CD14-positive monocyte (primary cell): Measurements from ENCODE around the gene UBE3D. TPM values are rescaled to one million over a fixed set of nuclear protein-coding genes. Genes with fewer than 3 reads are reported as not detected.

Experiments
- DNase-seq, 3 donors: peaks; one replicate each; pipeline ENCODE4 v3.0.0-alpha.2; 2011 to 2022
- H2AFZ ChIP-seq: 2 replicates; pipeline ENCODE4 v1.6.0; 2012; ENCODE audit warnings: mild to moderate bottlenecking, low read depth, low read length, inconsistent platforms; ENCODE audit not compliant: insufficient read depth, poor library complexity, severe bottlenecking
- H3K27ac ChIP-seq, 2 donors: 1 replicate in 1 of 2; 2 replicates in 1 of 2; pipeline ENCODE4 v1.5.1; 2012 to 2013; ENCODE audit warnings: low read length in 2 of 2, control low read depth in 1 of 2, inconsistent platforms in 1 of 2, low read depth in 1 of 2, mild to moderate bottlenecking in 1 of 2
- H3K27me3 ChIP-seq, 2 donors: one replicate each; pipeline versions ENCODE4 v1.6.0 to v1.6.1; 2011 to 2013; ENCODE audit warnings: low read length in 2 of 2; ENCODE audit not compliant: control insufficient read depth in 2 of 2, insufficient read depth in 2 of 2
- H3K36me3 ChIP-seq, 2 donors: replicated peaks in 1 of 2; 1 replicate in 1 of 2; 2 replicates in 1 of 2; pipeline versions ENCODE4 v1.5.1 to v1.6.1; 2012 to 2013; ENCODE audit warnings: low read length in 2 of 2, control low read depth in 1 of 2, inconsistent platforms in 1 of 2, mild to moderate bottlenecking in 1 of 2; ENCODE audit not compliant: insufficient read depth in 2 of 2, control insufficient read depth in 1 of 2
- H3K4me1 ChIP-seq, 2 donors: 1 replicate in 1 of 2; 2 replicates in 1 of 2; pipeline versions ENCODE4 v1.5.1 to v1.6.1; 2012 to 2013; ENCODE audit warnings: low read length in 2 of 2, control low read depth in 1 of 2, inconsistent platforms in 1 of 2, mild to moderate bottlenecking in 1 of 2, moderate library complexity in 1 of 2; ENCODE audit not compliant: insufficient read depth in 2 of 2, control insufficient read depth in 1 of 2
- H3K4me2 ChIP-seq: replicated peaks from 2 replicates; pipeline ENCODE3; 2012; ENCODE audit warnings: low read length, moderate library complexity, mild to moderate bottlenecking; ENCODE audit not compliant: poor library complexity, severe bottlenecking; ENCODE audit errors: extremely low read depth
- H3K4me3 ChIP-seq, 3 experiments: fragments of 200-600 bp in 1 of 3; sonication (generic) in 1 of 3; replicated peaks in 1 of 3; 1 replicate in 2 of 3; 2 replicates in 1 of 3; pipeline ENCODE4 v1.5.1; 2011 to 2013; ENCODE audit warnings: low read length in 3 of 3, mild to moderate bottlenecking in 3 of 3, control low read depth in 2 of 3, low read depth in 2 of 3, inconsistent platforms in 1 of 3, moderate library complexity in 1 of 3
- H3K79me2 ChIP-seq: 2 replicates; pipeline ENCODE4 v1.6.0; 2012; ENCODE audit warnings: mild to moderate bottlenecking, control low read depth, inconsistent platforms, low read length, moderate library complexity; ENCODE audit not compliant: insufficient read depth
- H3K9ac ChIP-seq: 2 replicates; pipeline ENCODE4 v1.6.0; 2017; ENCODE audit warnings: low read length, mild to moderate bottlenecking; ENCODE audit not compliant: insufficient read depth, poor library complexity, severe bottlenecking
- H3K9me3 ChIP-seq, 2 donors: replicated peaks in 1 of 2; 1 replicate in 1 of 2; 2 replicates in 1 of 2; pipeline versions ENCODE4 v1.5.1 to v1.6.1; 2012 to 2013; ENCODE audit warnings: low read length in 2 of 2, control low read depth in 1 of 2; ENCODE audit not compliant: control insufficient read depth in 1 of 2, insufficient read depth in 1 of 2
- H4K20me1 ChIP-seq: 2 replicates; pipeline ENCODE4 v1.6.0; 2012; ENCODE audit warnings: mild to moderate bottlenecking, low read length, control low read depth, moderate library complexity; ENCODE audit not compliant: insufficient read depth
- H3K27ac Mint-ChIP-seq, 7 donors: one replicate each; pipeline ENCODE4 v1.8.0; 2020; ENCODE audit warnings: mild to moderate bottlenecking in 7 of 7, mixed read lengths in 7 of 7, moderate library complexity in 6 of 7, inconsistent platforms in 2 of 7
- H3K27me3 Mint-ChIP-seq, 3 donors: one replicate each; pipeline ENCODE4 v1.8.0; 2021 to 2022; ENCODE audit warnings: low read depth in 3 of 3, mild to moderate bottlenecking in 3 of 3, mixed read lengths in 3 of 3, moderate library complexity in 3 of 3, inconsistent platforms in 1 of 3
- H3K36me3 Mint-ChIP-seq, 2 donors: one replicate each; pipeline ENCODE4 v1.8.0; 2020; ENCODE audit warnings: mixed read lengths in 2 of 2, inconsistent platforms in 1 of 2, mild to moderate bottlenecking in 1 of 2
- H3K4me1 Mint-ChIP-seq: one replicate; pipeline ENCODE4 v1.8.0; 2020; ENCODE audit warnings: mild to moderate bottlenecking, mixed read lengths
- H3K4me3 Mint-ChIP-seq, 2 donors: one replicate each; pipeline ENCODE4 v1.8.0; 2020; ENCODE audit warnings: mild to moderate bottlenecking in 2 of 2, mixed read lengths in 2 of 2, moderate library complexity in 1 of 2
- H3K9me3 Mint-ChIP-seq, 7 donors: one replicate each; pipeline ENCODE4 v1.8.0; 2020 to 2022; ENCODE audit warnings: mixed read lengths in 7 of 7, mild to moderate bottlenecking in 6 of 7, moderate library complexity in 6 of 7, inconsistent platforms in 2 of 7
- CTCF ChIP-seq: fragments of 200-600 bp; IDR thresholded peaks from one replicate; pipeline ENCODE4 v1.8.0; 2022; ENCODE audit warnings: antibody characterized with exemption, mild to moderate bottlenecking
- WGBS: methylation state at CpG from one replicate; pipeline ENCODE4 v1.1.5; 2013; ENCODE audit warnings: missing lambda C conversion rate; ENCODE audit not compliant: insufficient coverage; 5-methylcytosine and 5-hydroxymethylcytosine counted together
- intact Hi-C, 2 donors: fragments of 100-400 bp; cut with micrococcal nuclease; formaldehyde crosslinking; loops; one replicate each; pipeline versions ENCODE4 v1.15.0 to v1.15.1; 2023
- polyA plus RNA-seq, 3 donors: library from polyadenylated mRNA; depleted of rRNA in 1 of 3; unstranded in 2 of 3; stranded (reverse) in 1 of 3; fragments of 300-500 nt in 2 of 3; fragments of >200 nt in 1 of 3; fragmentation: Illumina TruSeq in 2 of 3; gene quantifications; 1 replicate in 2 of 3; 2 replicates in 1 of 3; pipeline ENCODE4 v1.2.3, GENCODE V29; 2012 to 2021

The UBE3D gene
- polyA plus RNA-seq, 3 donors: 0.61 to 1.7 (median 1.1) TPM

- Mint-ChIP-seq H3K4me3 (no peak overlapping the region), H3K27me3 (peaks cover 0 to 1% (median 0%) of the 10 kb centered on the region in 3 donors), H3K4me1 (no peaks in the 10 kb centered on the region), H3K9me3 (no peaks in the 10 kb centered on the region), H3K27ac (no peak overlapping the region), H3K36me3 (no peaks in the 10 kb centered on the region)
- no peaks in the 10 kb centered on the region for H3K79me2 ChIP-seq
- H3K4me3 ChIP-seq: no peak overlapping the region
- H3K27me3 ChIP-seq: no peaks in the 10 kb centered on the region
- no peak for TF ChIP-seq CTCF
- no peaks in the 10 kb centered on the region for H3K9me3 ChIP-seq
- intact Hi-C loops: no loop called here
- no peak for DNase-seq
- H3K4me2 ChIP-seq: no peak overlapping the region
- no peaks in the 10 kb centered on the region for H3K4me1 ChIP-seq
- no peak overlapping the region for H3K9ac ChIP-seq
- 88% methylated on average over 1 of the region's 1 CpG for WGBS
- H4K20me1 ChIP-seq: no peaks in the 10 kb centered on the region
- no peak overlapping the region for H3K27ac ChIP-seq
- H3K36me3 ChIP-seq: no peaks in the 10 kb centered on the region
- no peak overlapping the region for H2AFZ ChIP-seq
These were observed 89.5 kb downstream of the UBE3D start for GRCh38 chr6:82976179-82976578.

GRCh38 chr6:82971877-82972460 is 93.7 kb downstream of the UBE3D start:
- Mint-ChIP-seq H3K27ac (no peak overlapping the region), H3K4me3 (no peak overlapping the region), H3K9me3 (no peaks in the 10 kb centered on the region), H3K27me3 (peaks cover 0 to 2% (median 1%) of the 10 kb centered on the region in 3 donors), H3K4me1 (no peaks in the 10 kb centered on the region), H3K36me3 (no peaks in the 10 kb centered on the region)
- Histone ChIP-seq H2AFZ (no peak overlapping the region), H3K36me3 (no peaks in the 10 kb centered on the region), H3K4me1 (no peaks in the 10 kb centered on the region), H3K27me3 (no peaks in the 10 kb centered on the region), H3K79me2 (no peaks in the 10 kb centered on the region), H4K20me1 (no peaks in the 10 kb centered on the region), H3K9ac (no peak overlapping the region), H3K27ac (no peak overlapping the region), H3K4me3 (no peak overlapping the region), H3K4me2 (no peak overlapping the region), H3K9me3 (no peaks in the 10 kb centered on the region)
- intact Hi-C loops: no loop called here
- TF ChIP-seq CTCF: no peak
- no peak for DNase-seq
- 100% methylated on average over 2 of the region's 3 CpGs for WGBS
